HG03066 (cell line): ENCODE results near the gene ATP23.

Experiments
- ATAC-seq: cut with Tn5 transposase; IDR thresholded peaks from one replicate; pipeline ENCODE4 v1.9.1; 2021; ENCODE audit warnings: low read depth; ENCODE audit not compliant: unreplicated experiment

Gene ATP23

DNA sequence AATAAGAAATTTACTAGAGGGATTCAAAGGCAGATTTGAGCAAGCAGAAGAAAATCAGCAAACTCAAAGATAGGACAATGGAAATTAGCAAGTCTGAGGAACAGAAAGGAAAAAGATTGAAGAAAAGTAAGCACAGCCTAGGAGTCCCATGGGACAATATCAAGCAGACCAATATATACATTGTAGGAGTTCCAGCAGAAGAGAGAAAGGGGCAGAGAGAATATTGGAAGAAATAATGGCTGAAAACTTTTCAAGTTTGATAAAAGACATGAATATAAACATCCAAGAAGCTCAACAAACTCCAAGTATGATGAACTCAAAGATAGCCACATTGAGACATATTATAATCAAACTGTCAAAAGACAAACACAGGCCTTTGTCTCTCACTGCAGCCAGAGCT, 25.2 kb downstream of the ATP23 start:
- ATAC-seq, result no peak

DNA sequence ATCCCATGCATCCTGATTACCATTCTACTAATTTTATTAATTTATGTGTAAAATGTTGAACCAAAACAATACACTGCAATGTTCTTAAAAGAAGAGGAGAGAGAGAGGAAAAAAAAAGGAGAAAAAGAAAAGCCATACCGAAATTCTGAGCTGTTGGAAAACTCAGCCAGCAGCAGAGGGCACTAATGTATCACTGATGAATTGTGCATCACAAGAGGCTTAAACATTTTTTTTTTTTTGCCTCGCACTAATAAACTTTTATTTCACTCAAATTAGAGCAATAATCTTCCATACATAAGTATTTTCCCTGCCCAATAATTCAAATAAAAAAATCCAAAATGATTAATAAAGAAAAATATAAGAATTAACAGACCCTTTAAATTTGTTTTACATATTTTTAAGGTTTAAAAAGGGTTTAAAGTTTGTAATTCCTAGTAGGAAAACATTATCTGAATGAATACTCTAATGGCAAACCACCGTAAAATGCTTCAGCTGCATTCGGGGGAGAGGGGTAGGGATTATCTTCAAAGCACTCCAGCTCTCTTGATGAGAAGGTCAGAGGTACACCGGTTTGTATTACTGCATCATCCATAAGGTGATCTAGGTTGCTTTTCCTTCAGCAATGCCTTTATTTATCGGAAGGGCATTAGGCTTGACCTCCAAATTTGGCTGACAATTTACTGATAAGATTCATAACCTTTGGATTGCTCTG, 41.9 kb downstream of the ATP23 start:
- no peak for ATAC-seq

DNA sequence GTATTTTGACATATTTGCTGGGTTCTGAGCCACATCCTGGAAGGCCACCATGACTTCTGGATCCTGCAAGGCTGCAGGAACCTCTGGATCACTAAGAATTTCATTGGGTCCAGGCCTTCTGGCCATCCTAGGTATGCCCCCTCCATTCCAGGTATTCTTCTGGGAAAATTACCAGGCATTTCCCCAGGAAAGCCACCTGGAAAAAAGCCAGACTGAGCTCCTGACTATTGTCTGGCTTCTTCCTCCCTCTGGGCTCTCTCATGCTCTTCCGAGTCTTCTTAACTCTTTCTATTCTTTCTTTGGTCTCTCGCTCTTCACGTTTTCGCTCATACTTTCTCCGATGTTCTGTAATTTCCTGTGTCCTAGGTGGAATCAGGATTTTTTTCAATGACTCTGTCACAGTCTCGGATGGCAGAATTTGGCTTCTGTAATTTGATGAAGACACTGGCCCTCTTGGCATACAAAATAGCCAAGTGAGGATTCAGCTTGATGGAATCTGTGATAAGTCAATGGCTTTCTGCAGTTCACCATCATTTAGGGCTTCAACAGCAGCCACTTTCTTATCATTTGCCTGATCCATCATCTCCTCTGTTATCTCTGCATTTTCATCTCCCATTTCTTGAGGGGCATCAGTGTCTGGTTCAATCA, 42.6 kb downstream of the ATP23 start:
- ATAC-seq, result no peak

DNA sequence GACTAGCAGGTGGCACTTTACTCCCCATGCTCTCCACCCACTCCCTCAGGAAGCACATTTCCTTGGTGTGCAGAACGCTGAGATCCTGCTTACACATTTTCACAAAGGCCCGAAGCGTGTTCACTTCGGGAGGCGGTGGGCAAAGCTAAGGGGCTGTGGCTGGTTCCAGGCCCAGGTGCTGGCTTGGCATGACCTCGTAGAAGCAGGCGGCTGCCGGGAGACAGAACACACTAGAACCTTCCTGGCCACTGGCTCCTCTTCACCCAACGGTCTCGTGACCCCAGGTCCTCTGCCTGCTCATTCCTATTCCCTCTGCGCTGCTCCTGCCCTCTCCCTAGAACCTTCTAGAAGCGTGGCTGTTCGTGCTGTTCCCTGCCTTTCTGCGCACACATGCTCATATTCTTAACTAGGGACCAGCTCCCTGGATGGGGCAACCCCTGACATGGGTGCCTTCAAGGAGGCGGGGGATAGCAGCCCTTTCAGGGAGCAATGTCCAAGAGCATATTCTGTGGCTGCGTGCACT, 43.3 kb downstream of the ATP23 start:
- ATAC-seq, result no peak

DNA sequence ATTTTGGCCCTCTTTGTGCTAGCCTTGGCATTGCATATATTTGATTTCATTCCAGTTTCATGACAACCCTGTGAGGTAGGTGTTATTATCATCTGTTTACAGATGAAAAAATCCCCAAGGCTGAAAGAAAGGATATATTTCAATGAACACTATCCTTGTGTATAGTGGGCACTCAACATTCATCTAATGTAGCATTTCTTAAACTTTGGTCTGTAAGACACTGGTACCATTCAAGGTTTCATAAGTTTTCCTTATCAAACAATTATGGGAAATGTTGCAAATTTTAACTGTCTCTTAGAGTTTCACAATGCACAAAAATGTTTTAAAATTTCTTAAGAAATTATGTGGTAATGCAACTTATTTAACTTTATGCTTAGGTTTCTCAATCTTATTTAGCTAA, 44.3 kb downstream of the ATP23 start:
- ATAC-seq, result no peak

DNA sequence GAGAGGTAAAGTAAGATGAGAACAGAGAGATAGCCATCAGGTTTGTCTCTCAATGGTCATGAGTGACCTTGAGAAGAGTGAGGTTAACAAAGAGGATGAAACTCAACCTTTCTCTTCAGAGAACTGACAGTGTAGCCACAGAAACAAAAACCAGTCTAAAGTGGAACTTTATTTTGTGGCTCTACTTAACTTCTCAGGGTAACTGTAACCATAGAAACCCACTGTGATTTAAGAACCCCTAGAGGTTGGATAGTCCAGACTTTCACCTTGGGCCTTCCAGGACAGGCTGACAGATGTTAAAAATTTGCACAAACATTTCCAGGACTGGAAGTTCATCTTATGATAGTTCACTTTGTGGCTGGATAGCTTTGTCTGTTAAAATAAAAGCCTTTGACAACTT, 48.5 kb downstream of the ATP23 start:
- no peak for ATAC-seq

DNA sequence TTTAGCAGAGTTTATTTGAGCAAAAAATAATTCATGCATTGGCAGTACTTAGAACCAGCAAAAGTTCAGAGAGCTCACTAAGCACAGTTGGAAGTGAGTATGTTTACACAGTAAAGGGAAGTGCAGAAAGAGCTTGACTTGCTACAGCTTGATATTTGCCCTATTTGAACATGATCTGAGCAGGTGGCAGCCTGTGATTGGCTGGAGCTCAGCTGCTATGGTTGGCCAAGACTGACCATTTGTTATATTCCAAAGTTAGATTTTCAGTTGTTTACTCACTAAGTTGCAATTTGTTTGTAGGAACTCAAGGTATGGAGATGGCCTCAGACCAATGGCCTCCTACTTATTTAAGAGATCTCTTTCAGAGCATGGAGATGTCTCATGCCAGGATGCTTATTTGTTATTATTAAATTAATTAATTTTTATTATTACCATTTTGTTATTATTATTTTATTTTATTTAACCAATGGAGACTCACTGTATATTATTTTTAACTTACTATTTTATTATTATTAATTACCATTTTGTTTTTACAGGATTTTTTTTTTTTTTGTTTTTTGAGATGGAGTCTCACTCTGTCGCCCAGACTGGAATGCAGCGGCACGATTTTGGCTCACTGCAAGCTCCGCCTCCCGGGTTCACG, 49.0 kb downstream of the ATP23 start:
- no peak for ATAC-seq

DNA sequence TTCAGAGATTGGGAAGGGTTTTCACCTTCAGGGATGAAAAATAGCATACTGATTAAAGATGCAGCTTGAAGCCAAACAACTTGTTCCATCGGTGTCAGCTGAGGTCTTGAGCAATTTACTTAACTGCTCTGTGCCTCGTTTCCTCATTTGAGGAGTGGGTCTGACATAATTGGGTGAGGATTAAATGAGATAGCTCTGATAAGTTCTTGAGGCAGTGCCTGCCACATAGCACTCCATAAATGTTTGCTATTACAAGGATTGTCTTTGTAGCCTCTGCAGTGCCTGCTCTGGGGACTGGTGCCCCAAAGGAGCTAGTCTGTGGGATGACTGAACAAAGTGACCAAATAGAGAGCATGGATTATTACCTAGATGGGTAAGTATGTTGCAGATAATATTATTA, 50.6 kb downstream of the ATP23 start:
- no peak for ATAC-seq

DNA sequence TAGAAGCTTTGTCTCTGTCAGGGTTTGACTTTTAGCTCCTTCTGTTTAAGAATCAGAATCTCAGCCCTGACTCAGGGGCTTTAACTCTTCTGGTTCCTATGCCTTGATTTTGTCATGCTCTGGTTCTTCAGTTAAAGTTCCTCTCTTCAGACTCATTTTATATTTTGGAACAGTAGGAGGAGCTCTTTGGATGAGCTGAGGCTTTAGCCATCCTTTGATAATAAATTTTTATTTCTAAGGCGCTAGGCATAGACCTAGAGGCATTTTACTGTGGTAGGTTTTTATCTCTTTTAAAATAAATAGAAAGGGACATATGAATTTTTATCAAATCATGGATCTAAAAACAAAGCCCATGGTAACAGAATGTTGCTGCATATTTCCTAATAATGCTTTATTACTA, 51.7 kb downstream of the ATP23 start:
- no peak for ATAC-seq

DNA sequence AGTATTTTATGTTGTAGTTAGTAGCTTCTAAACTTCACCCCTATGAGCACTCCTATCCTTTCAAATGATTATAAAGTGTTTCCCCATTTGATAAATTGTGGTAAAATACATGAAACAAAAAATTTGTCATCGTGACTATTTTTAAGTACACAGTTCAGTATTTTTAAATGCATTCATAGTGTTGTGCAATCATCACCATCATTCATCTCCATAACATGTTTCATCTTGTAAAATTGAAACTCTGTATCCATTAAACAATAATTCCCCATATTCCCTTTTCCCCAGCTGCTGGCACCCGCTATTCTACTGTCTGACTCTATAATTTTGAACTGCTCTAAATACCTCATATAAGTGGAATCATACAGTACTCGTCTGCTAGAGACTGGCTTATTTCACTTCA, 52.5 kb downstream of the ATP23 start:
- no peak for ATAC-seq

DNA sequence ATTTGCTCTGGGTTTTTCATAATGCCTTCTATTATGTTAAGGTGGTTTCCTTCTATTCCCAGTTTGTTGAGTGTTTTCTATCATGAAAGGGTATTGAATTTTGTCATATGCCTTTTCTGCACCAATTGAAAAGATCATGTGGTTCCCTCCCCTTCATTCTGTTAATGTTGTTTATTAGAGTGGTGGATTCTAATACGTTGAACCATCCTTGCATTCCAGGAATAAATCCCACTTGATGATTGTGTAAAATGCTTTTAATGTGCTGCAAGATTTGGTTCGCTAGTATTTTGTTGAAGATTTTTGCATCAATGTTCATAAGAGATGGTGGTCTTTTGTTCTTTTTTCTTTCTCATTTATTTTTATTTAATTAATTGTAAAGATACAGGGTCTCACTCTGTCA, 55.2 kb downstream of the ATP23 start:
- ATAC-seq, result no peak

DNA sequence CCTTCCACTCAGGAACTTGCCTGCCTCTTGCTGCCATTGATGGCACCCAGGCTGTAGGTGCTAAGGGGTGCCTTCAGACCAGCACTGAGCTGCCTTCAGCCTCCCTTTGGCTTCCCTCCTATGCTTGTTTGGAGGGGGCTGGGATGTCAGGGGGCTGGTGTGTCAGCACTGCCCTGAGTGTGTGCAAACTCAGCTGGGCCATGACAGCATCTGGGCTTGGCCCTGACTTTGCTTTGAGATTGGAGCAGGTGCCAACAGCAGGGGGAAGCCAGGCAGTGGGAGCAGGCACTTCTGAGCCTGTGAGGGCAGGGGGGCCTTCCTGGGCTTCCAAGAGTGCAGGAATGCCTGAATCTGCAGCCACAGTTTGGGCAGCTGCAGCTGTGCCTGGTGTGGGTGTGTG, 56.9 kb downstream of the ATP23 start:
- no peak for ATAC-seq

DNA sequence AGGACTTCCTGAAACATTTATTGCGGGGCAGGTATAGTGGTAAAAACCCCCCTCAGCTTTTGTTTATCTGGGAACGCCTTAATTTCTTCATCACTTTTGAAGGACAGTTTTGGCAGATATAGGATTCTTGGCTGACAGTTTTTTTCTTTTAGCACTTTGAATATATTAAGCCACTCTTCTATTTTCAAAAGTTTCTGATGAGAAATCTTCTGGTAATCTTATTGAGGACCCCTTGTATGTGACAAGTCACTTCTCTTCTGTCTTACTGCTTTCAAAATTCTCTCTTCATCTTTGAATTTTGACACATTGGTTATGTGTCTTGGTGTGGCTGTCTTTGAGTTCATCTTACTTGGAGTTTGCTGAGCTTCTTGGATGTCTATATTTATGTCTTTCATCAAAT, 59.1 kb downstream of the ATP23 start:
- no peak for ATAC-seq

DNA sequence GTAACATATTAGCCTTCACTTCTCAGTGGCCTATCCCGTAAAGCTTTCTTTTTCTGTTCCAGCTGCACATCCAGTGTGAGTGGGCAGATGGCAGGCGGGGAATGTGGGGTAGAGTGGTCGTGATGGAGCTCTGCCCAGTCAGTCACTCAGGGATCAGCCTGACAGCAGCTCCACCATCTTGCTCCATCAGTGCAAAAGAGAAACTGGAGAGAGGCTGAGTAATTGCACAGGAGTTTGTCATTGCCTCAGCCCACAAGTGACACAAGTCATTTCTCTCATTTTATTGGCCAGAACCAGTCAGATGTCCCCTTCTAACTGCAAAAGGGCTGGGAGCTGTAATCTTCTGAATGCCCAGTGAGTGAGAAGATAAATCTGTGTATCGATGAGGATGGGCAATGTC, 66.5 kb downstream of the ATP23 start:
- ATAC-seq, result no peak

DNA sequence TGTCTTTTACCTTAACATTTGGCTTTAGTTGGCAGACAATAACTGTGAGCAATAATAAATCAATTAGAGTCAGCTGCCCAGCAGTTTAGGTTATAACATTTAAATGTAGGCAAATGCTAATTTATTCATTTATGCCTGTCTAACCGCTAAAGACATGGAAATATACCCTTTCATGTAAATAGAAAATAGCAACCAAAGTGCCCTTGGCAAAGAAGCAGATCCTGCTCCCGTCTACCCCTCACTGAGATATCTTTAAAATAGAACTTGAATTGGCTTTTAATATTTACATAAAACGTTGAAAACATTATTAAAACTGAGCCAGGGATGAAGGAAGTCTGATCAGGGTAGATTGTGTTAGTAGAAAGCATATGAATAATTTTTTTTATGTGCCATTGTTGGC, 67.3 kb downstream of the ATP23 start:
- ATAC-seq, result no peak
